GM12878 (cell line): ENCODE measurements around the gene RHEB. TPM values are rescaled to one million over a fixed set of nuclear protein-coding genes. Genes with fewer than 3 reads are reported as not detected.

ENCODE experiments used
- ATAC-seq: fragments of 200-7000 bp; cut with Tn5 transposase; 3 replicates; pipeline ENCODE4 v1.9.1; 2020; ENCODE audit warnings: mild to moderate bottlenecking, moderate library complexity
- BruUV-seq: library from RNA; stranded (reverse); fragments of 400-500 nt; replicated peaks from 2 replicates; lab custom pipeline; 2021; lab: Mats Ljungman, UMichigan
- CTCF ChIA-PET: fragments of 300-600 bp; sonication (Branson Sonifier 250); formaldehyde crosslinking; extraction: SDS; loops from one replicate; lab custom pipeline; 2021; ENCODE audit warnings: inconsistent platforms; lab: Yijun Ruan, JAX
- POLR2A ChIA-PET: fragments of 350-600 bp; formaldehyde crosslinking; extraction: SDS; loops from one replicate; lab custom pipeline; 2021; ENCODE audit warnings: inconsistent platforms; lab: Charles Lee
- RAD21 ChIA-PET: fragments of 300-600 bp; sonication (Branson Sonifier 250); formaldehyde crosslinking; loops from one replicate; lab custom pipeline; 2023; ENCODE audit warnings: antibody characterized with exemption; ENCODE audit not compliant: unreplicated experiment; lab: Charles Lee
- SMC1A ChIA-PET: fragments of 300-600 bp; sonication (Branson Sonifier 250); formaldehyde crosslinking; loops from one replicate; lab custom pipeline; 2023; ENCODE audit not compliant: unreplicated experiment, uncharacterized antibody; lab: Charles Lee
- DNase-seq: peaks from one replicate; pipeline ENCODE4 v3.0.0-alpha.2; 2011; ENCODE audit warnings: low read depth, low spot score
- FAIRE-seq: peaks from 3 replicates; lab custom pipeline; 2011; peaks lifted over from hg19 to GRCh38; lab: Jason Lieb, UNC
- H2AFZ ChIP-seq: 2 replicates; pipeline ENCODE4 v1.6.0; 2011; ENCODE audit warnings: low read depth, low read length, control low read depth; ENCODE audit not compliant: control insufficient read depth
- H3K27ac ChIP-seq: 2 replicates; pipeline ENCODE4 v1.5.1; 2011; ENCODE audit warnings: control low read depth; ENCODE audit not compliant: control insufficient read depth, insufficient read depth
- H3K27me3 ChIP-seq, 2 experiments: replicated peaks in 1 of 2; 2 replicates each; pipeline versions ENCODE4 v1.6.0 to v1.6.1; 2011; ENCODE audit warnings: low read length in 1 of 2; ENCODE audit not compliant: control insufficient read depth in 2 of 2, insufficient read depth in 2 of 2
- H3K36me3 ChIP-seq, 2 experiments: 2 replicates each; pipeline ENCODE4 v1.5.1; 2011; ENCODE audit warnings: low read length in 1 of 2; ENCODE audit not compliant: control insufficient read depth in 2 of 2, insufficient read depth in 2 of 2
- H3K4me1 ChIP-seq: 2 replicates; pipeline ENCODE4 v1.6.1; 2011; ENCODE audit warnings: mild to moderate bottlenecking, low read length, moderate library complexity, mixed read lengths; ENCODE audit not compliant: control insufficient read depth, insufficient read depth
- H3K4me2 ChIP-seq: 2 replicates; pipeline ENCODE4 v1.6.0; 2011; ENCODE audit warnings: control low read depth; ENCODE audit not compliant: control insufficient read depth, insufficient read depth
- H3K4me3 ChIP-seq: fragments of 200-600 bp; sonication (generic); 2 replicates; pipeline ENCODE4 v1.5.1; 2016
- H3K79me2 ChIP-seq: 2 replicates; pipeline ENCODE4 v1.6.0; 2011; ENCODE audit warnings: low read length; ENCODE audit not compliant: control insufficient read depth, insufficient read depth
- H3K9ac ChIP-seq: 2 replicates; pipeline ENCODE4 v1.8.0; 2011; ENCODE audit warnings: low read length, control low read depth, mixed read lengths; ENCODE audit not compliant: control insufficient read depth, insufficient read depth
- H3K9me3 ChIP-seq: replicated peaks from 3 replicates; pipeline ENCODE4 v1.5.1; 2011; ENCODE audit warnings: mild to moderate bottlenecking, low read length; ENCODE audit not compliant: control insufficient read depth, insufficient read depth
- H4K20me1 ChIP-seq: 2 replicates; pipeline ENCODE4 v1.6.0; 2011; ENCODE audit not compliant: control insufficient read depth, insufficient read depth
- BRCA1 ChIP-seq: IDR thresholded peaks from 2 replicates; pipeline ENCODE4 v1.6.1; 2011; ENCODE audit warnings: low read depth, low read length, improper control_type of control experiment
- CBX5 ChIP-seq: sonication (generic); IDR thresholded peaks from 2 replicates; pipeline ENCODE4 v1.6.1; 2016; ENCODE audit warnings: low read depth, moderate library complexity, mild to moderate bottlenecking, inconsistent platforms
- CHD4 ChIP-seq: fragments of 200-600 bp; sonication (generic); IDR thresholded peaks from 2 replicates; pipeline ENCODE4 v1.6.1; 2016; ENCODE audit warnings: mild to moderate bottlenecking
- CTCF ChIP-seq, 3 experiments: IDR thresholded peaks in 2 of 3; conservative IDR thresholded peaks in 1 of 3; 2 replicates each; pipeline ENCODE4 v1.5.1; 2011; ENCODE audit warnings: low read depth in 3 of 3, low read length in 3 of 3, mild to moderate bottlenecking in 3 of 3, control low read depth in 2 of 3, moderate library complexity in 2 of 3, inconsistent platforms in 1 of 3, mixed read lengths in 1 of 3; ENCODE audit not compliant: control insufficient read depth in 2 of 3, insufficient read depth in 1 of 3; ENCODE audit errors: extremely low read depth in 1 of 3
- E4F1 ChIP-seq: fragments of 450-650 bp; IDR thresholded peaks from 2 replicates; pipeline ENCODE4 v1.6.1; 2018; ENCODE audit warnings: borderline replicate concordance, mild to moderate bottlenecking; ENCODE audit not compliant: partially characterized antibody
- ETV6 ChIP-seq, 2 experiments: fragments of 450-650 bp in 1 of 2; IDR thresholded peaks in 1 of 2; conservative IDR thresholded peaks in 1 of 2; 2 replicates each; pipeline ENCODE4 v1.6.1; 2014; ENCODE audit warnings: antibody characterized with exemption in 1 of 2, borderline replicate concordance in 1 of 2, low read depth in 1 of 2, mild to moderate bottlenecking in 1 of 2, moderate library complexity in 1 of 2
- FOXK2 ChIP-seq: fragments of 450-650 bp; IDR thresholded peaks from 2 replicates; pipeline ENCODE4 v1.6.1; 2017; ENCODE audit warnings: mild to moderate bottlenecking, moderate library complexity
- GABPA ChIP-seq: IDR thresholded peaks from 2 replicates; pipeline ENCODE4 v1.6.1; 2014; ENCODE audit warnings: antibody characterized with exemption, low read depth, mild to moderate bottlenecking, inconsistent platforms
- IKZF1 ChIP-seq: fragments of 450-650 bp; conservative IDR thresholded peaks from 2 replicates; pipeline ENCODE4 v1.6.1; 2017; ENCODE audit warnings: antibody characterized with exemption, mild to moderate bottlenecking
- NR2C2 ChIP-seq: IDR thresholded peaks from 2 replicates; pipeline ENCODE4 v1.6.1; 2011; ENCODE audit warnings: borderline replicate concordance, low read depth; ENCODE audit not compliant: control insufficient read depth, insufficient read length
- RCOR1 ChIP-seq: conservative IDR thresholded peaks from 2 replicates; pipeline ENCODE4 v1.6.1; 2012; ENCODE audit warnings: low read depth, low read length, improper control_type of control experiment
- RFX5 ChIP-seq: IDR thresholded peaks from 2 replicates; pipeline ENCODE4 v1.6.1; 2011; ENCODE audit warnings: low read depth, low read length, improper control_type of control experiment
- SIX5 ChIP-seq: IDR thresholded peaks from 2 replicates; pipeline ENCODE4 v1.6.1; 2011; ENCODE audit warnings: mild to moderate bottlenecking, low read depth, low read length, moderate library complexity; ENCODE audit not compliant: severe bottlenecking
- SMC3 ChIP-seq: IDR thresholded peaks from 2 replicates; pipeline ENCODE4 v1.6.1; 2011; ENCODE audit warnings: low read length, improper control_type of control experiment, borderline replicate concordance
- SP1 ChIP-seq: IDR thresholded peaks from one replicate; pipeline ENCODE4 v1.6.1; 2011; ENCODE audit warnings: low read depth, low read length
- SREBF1 ChIP-seq: IDR thresholded peaks from 2 replicates; pipeline ENCODE4 v1.6.1; 2012; ENCODE audit warnings: mild to moderate bottlenecking, low read length
- SRF ChIP-seq, 2 experiments: IDR thresholded peaks; 2 replicates each; pipeline ENCODE4 v1.6.1; 2011; ENCODE audit warnings: low read depth in 2 of 2, low read length in 2 of 2, mild to moderate bottlenecking in 1 of 2, moderate library complexity in 1 of 2
- TCF12 ChIP-seq: IDR thresholded peaks from 2 replicates; pipeline ENCODE4 v1.6.1; 2011; ENCODE audit warnings: low read depth, mild to moderate bottlenecking, low read length
- ZNF622 ChIP-seq: fragments of 450-650 bp; IDR thresholded peaks from 2 replicates; pipeline ENCODE4 v1.6.1; 2017; ENCODE audit warnings: mild to moderate bottlenecking, inconsistent platforms
- WGBS: methylation state at CpG from one replicate; pipeline ENCODE4 v1.1.6; 2016; ENCODE audit warnings: low lambda C conversion rate; ENCODE audit not compliant: insufficient replicate concordance, insufficient coverage; ENCODE audit errors: missing lambda C conversion rate; 5-methylcytosine and 5-hydroxymethylcytosine counted together
- in situ Hi-C: fragments of 300-500 bp; cut with MboI; formaldehyde crosslinking; loops from 9 replicates; pipeline ENCODE4 v1.14.3; 2018; ENCODE audit warnings: mixed read lengths
- intact Hi-C: fragments of 100-400 bp; cut with micrococcal nuclease; formaldehyde crosslinking; loops from one replicate; pipeline ENCODE4 v1.14.2; 2022; ENCODE audit not compliant: unreplicated experiment
- polyA plus RNA-seq, 11 experiments: library from polyadenylated mRNA; depleted of rRNA in 4 of 11; unstranded in 6 of 11; stranded (reverse) in 5 of 11; fragments of >200 nt; fragmentation: Nextera tagmentation in 4 of 11; fragmentation: Illumina TruSeq in 1 of 11; extraction: Ambion mirVana in 4 of 11; extraction: Trizol in 1 of 11; gene quantifications; 1 replicate in 1 of 11; 2 replicates in 10 of 11; pipeline versions ENCODE4 v1.2.1 to v1.2.3, GENCODE V29; 2011 to 2016; ENCODE audit warnings: inconsistent platforms in 2 of 11, missing spikeins in 2 of 11, low read depth in 1 of 11
- total RNA-seq, 4 experiments: library from RNA; depleted of rRNA in 3 of 4; stranded (reverse); fragments of >200 nt in 3 of 4; fragmentation: Illumina TruSeq in 1 of 4; extraction: Trizol in 1 of 4; gene quantifications; 2 replicates each; pipeline versions ENCODE4 v1.2.1 to v1.2.3, GENCODE V29; 2013 to 2021

Gene RHEB
- total and polyA plus RNA-seq, 10 of the 15 experiments (the other 5 are each of a cell fraction or from before 2014, with no cell fraction given): 6.2 to 67.8 (median 38.0) TPM

GRCh38 chr7:151431281-151431767 lies 88.4 kb downstream of the RHEB start:
- Histone ChIP-seq H3K27me3 (no peaks in the 10 kb centered on the region; a peak in 1 of 4 replicates), H3K27ac (no peak overlapping the region), H3K4me3 (no peak overlapping the region), H3K79me2 (no peaks in the 10 kb centered on the region), H3K4me2 (no peak overlapping the region), H4K20me1 (no peaks in the 10 kb centered on the region), H3K36me3 (no peaks in the 10 kb centered on the region)
- DNase-seq: no peak
- ChIA-PET RAD21 (no interaction called here), SMC1A (no interaction called here)
- no peak for TF ChIP-seq FOXK2
- no peak for TF ChIP-seq BRCA1
- TF ChIP-seq IKZF1: no peak
- TF ChIP-seq RCOR1: no peak
- no peak for TF ChIP-seq CTCF (IDR thresholded peaks at IDR 0.05 in 2 of 3, conservative IDR thresholded peaks at IDR 0.05 in 1 of 3; ENCODE audit: control insufficient read depth in 2 of 3, extremely low read depth in 1 of 3, insufficient read depth in 1 of 3, low read depth in 3 of 3, low read length in 3 of 3)
- no peak for TF ChIP-seq NR2C2
- no peak for TF ChIP-seq SMC3
- TF ChIP-seq SRF (IDR thresholded peaks at IDR 0.05; ENCODE audit: low read depth in 2 of 2, low read length in 2 of 2): no peak
- no peak for TF ChIP-seq ETV6 (conservative IDR thresholded peaks at IDR 0.05 in 1 of 2, IDR thresholded peaks at IDR 0.05 in 1 of 2; ENCODE audit: borderline replicate concordance in 1 of 2, low read depth in 1 of 2)
- TF ChIP-seq CHD4: no peak
- TF ChIP-seq ZNF622: no peak
- TF ChIP-seq TCF12: no peak
- TF ChIP-seq RFX5: no peak
- no peak for TF ChIP-seq E4F1
- no peak for TF ChIP-seq SREBF1
- TF ChIP-seq CBX5: no peak
- TF ChIP-seq SP1: no peak
- no peak for TF ChIP-seq SIX5
- TF ChIP-seq GABPA: no peak
- TF ChIP-seq, all 136 proteins: peak for 0
- FAIRE-seq (no peak), ATAC-seq (no peak)
- in situ Hi-C loops (no loop called here), intact Hi-C loops (no loop called here)
- ChIA-PET CTCF (no interaction called here), POLR2A (no interaction called here)
- H3K9ac ChIP-seq: no peak overlapping the region
- WGBS: 80% methylated on average over 12 of the region's 13 CpGs
- H3K4me1 ChIP-seq: peaks cover 22% of the 10 kb centered on the region
- BruUV-seq: no TSS peak
- no peak overlapping the region for H2AFZ ChIP-seq
- H3K9me3 ChIP-seq: no peaks in the 10 kb centered on the region
